Prostate gland (tissue), 2 donors: ENCODE results near the gene WNK4. TPM values are rescaled to one million over a fixed set of nuclear protein-coding genes. Genes with fewer than 3 reads are reported as not detected.

Experiments
- DNase-seq: peaks from one replicate; pipeline ENCODE4 v3.0.0-alpha.2; 2019; ENCODE audit warnings: low spot score
- H3K27ac ChIP-seq, 2 donors: fragments of 200-600 bp; sonication (generic); 2 replicates each; pipeline ENCODE4 v1.5.1; 2017 to 2019
- H3K27me3 ChIP-seq: fragments of 200-600 bp; sonication (generic); replicated peaks from 2 replicates; pipeline ENCODE4 v1.5.1; 2019; ENCODE audit not compliant: insufficient read depth
- H3K36me3 ChIP-seq, 2 donors: fragments of 200-600 bp; sonication (generic); 1 replicate in 1 of 2; 2 replicates in 1 of 2; pipeline versions ENCODE4 v1.5.1 to v1.8.1; 2017 to 2019
- H3K4me1 ChIP-seq: fragments of 200-600 bp; sonication (generic); replicated peaks from 2 replicates; pipeline ENCODE4 v1.5.1; 2019
- H3K4me3 ChIP-seq, 2 donors: fragments of 200-600 bp; sonication (generic); 2 replicates each; pipeline ENCODE4 v1.5.1; 2017 to 2019
- H3K9me3 ChIP-seq: fragments of 200-600 bp; sonication (generic); 2 replicates; pipeline ENCODE4 v1.5.1; 2017
- CTCF ChIP-seq, 4 experiments: fragments of 200-600 bp in 2 of 4; fragments of 450-650 bp in 2 of 4; sonication (generic) in 2 of 4; IDR thresholded peaks; 1 replicate in 3 of 4; 2 replicates in 1 of 4; pipeline ENCODE4 v1.5.1; 2016 to 2019; ENCODE audit warnings: antibody characterized with exemption in 4 of 4, mild to moderate bottlenecking in 2 of 4, moderate library complexity in 2 of 4
- POLR2A ChIP-seq: fragments of 450-650 bp; IDR thresholded peaks from one replicate; pipeline ENCODE4 v1.6.1; 2016; ENCODE audit warnings: antibody characterized with exemption, mild to moderate bottlenecking
- POLR2AphosphoS5 ChIP-seq: sonication (generic); formaldehyde crosslinking; IDR thresholded peaks from one replicate; pipeline ENCODE4 v1.6.1; 2017; ENCODE audit warnings: antibody characterized with exemption
- WGBS: methylation state at CpG from one replicate; pipeline ENCODE4 v1.1.5; 2018; 5-methylcytosine and 5-hydroxymethylcytosine counted together
- intact Hi-C: fragments of 100-400 bp; cut with DNase I; formaldehyde crosslinking; loops from one replicate; pipeline ENCODE4 v1.14.2; 2022
- total RNA-seq, 2 donors: library from RNA; depleted of rRNA; stranded (reverse); fragments of >200 nt; gene quantifications; one replicate each; pipeline ENCODE4 v1.1.0, GENCODE V29; 2016

WNK4 gene
- total RNA-seq, 2 donors from 2014 or later, result 24.7 to 28.9 TPM

- DNase-seq, result no peak
- TF ChIP-seq CTCF (IDR thresholded peaks at IDR 0.05) (no peak), POLR2A (no peak), POLR2AphosphoS5 (no peak)
- Histone ChIP-seq H3K9me3 (no peaks in the 10 kb centered on the region), H3K27ac (no peak overlapping the region), H3K4me1 (peaks cover 10% of the 10 kb centered on the region), H3K27me3 (no peaks in the 10 kb centered on the region), H3K36me3 (no peaks in the 10 kb centered on the region), H3K4me3 (no peak overlapping the region)
- 71% methylated on average over 7 of the region's 7 CpGs for WGBS
- intact Hi-C loops, result no loop called here
Observed at GRCh38 chr17:42751628-42752027, 28.8 kb upstream of the WNK4 start.

DNA sequence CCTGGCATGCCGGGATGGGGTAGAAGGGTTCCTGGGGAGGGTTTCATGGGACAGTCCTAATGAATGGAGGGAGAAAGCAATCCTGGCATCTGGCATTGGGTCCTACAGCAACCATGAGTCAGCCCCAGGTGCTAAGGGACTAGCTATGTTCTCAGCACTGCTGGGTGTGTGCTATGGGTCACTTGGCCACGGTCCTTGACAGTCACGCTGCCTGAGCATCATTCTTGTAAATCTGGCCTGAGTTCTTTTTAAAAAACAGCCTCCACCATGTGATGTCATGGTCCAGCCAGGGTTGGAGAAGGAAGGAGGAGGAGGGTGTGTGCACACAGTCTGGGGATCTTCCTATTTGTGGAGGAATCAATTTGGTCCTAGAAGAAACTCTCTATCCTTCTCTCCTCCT, 25.6 kb upstream of the WNK4 start:
- Histone ChIP-seq H3K36me3 (no peaks in the 10 kb centered on the region), H3K9me3 (no peaks in the 10 kb centered on the region), H3K27ac (no peak overlapping the region), H3K4me3 (no peak overlapping the region), H3K27me3 (no peaks in the 10 kb centered on the region), H3K4me1 (no peaks in the 10 kb centered on the region)
- no peak for DNase-seq
- TF ChIP-seq POLR2A (no peak), CTCF (IDR thresholded peaks at IDR 0.05) (no peak), POLR2AphosphoS5 (no peak)
- WGBS, result 68% methylated on average over 3 of the region's 3 CpGs
- intact Hi-C loops, result no loop called here

- WGBS, result 60% methylated on average over 11 of the region's 11 CpGs
- H3K36me3 ChIP-seq, result no peaks in the 10 kb centered on the region
- H3K27me3 ChIP-seq, result no peaks in the 10 kb centered on the region
- H3K27ac ChIP-seq, result peak overlapping the region; percentile 14 to 53
- no peak for TF ChIP-seq POLR2AphosphoS5
- no peak for TF ChIP-seq POLR2A
- TF ChIP-seq CTCF (IDR thresholded peaks at IDR 0.05), result no peak
- no peak for DNase-seq
- H3K4me3 ChIP-seq, result peak overlapping the region; percentile 48 to 52
- H3K4me1 ChIP-seq, result no peaks in the 10 kb centered on the region
- no peaks in the 10 kb centered on the region for H3K9me3 ChIP-seq
- intact Hi-C loops, result loop anchor here (10.0 kb wide), 1 partner anchor 175 kb away; no protein-coding TSS in a partner anchor
Observed at GRCh38 chr17:42759982-42760651, 20.3 kb upstream of the WNK4 start.

DNA sequence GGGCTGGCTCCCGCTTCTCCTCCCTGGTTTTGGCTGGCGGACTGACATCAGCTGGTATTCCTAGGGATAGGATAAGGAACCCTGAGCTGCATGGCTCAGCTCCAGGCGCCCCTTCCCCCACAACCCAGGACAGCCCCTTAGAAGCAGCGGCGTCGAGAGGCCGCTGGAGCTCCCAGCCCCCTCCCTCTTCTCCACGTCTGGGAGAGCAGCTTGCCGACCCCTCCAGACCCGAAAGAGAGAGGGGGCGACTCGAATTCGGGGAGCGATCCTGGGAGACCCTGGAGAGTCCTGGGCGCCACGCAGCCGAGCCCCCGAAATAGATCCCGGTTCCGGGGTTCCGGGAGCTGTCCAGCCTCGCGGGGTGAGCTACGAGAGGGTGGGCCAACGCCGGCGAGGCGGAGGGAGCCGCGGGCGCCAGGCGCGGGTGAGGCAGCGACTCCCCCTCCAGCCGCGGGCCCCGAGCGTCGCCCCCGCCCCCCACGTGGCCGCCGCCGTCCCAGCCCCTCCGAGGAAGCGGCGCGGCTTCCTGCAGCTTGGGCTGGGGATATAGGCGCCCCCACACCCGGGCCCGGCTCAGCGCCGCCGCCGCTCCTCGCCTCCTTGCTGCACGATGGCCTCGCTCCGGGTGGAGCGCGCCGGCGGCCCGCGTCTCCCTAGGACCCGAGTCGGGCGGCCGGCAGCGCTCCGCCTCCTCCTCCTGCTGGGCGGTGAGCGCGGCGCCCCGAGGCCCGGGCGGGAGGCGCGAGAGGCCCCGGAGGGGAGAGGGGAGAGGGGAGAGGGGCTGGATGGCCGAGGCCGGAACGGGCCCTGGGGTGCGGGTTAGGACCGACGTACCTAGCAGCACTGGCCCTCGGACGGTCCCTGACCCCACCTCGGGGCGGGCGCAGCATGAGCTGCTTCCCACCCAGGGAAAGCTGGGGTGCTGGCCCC, 19.5 kb upstream of the WNK4 start, which contains the start of gene RAMP2:
Gene RAMP2 (plus strand): TSS at position 576 of the 930 bp plus-strand sequence. CDS start 35 bp downstream, at position 611.
- WGBS, result 4% methylated on average over 53 of the region's 92 CpGs

More for the DNA sequence above, 19.5 kb upstream of the WNK4 start, which contains the start of gene RAMP2:
- intact Hi-C loops, result loop anchor here (10.0 kb wide), 1 partner anchor 176 kb away; no protein-coding TSS in a partner anchor
- Histone ChIP-seq H3K9me3 (no peaks in the 10 kb centered on the region), H3K36me3 (no peaks in the 10 kb centered on the region), H3K27ac (peak within 1 kb of the TSS; percentile 47 to 53), H3K4me1 (no peaks in the 10 kb centered on the region), H3K4me3 (peak within 1 kb of the TSS; percentile 48 to 52), H3K27me3 (no peaks in the 10 kb centered on the region)
- no peak for DNase-seq
- TF ChIP-seq CTCF (IDR thresholded peaks at IDR 0.05) (peak in 1 of 4 experiments; percentile 13), POLR2AphosphoS5 (no peak)
